GM19328 (cell line): ENCODE measurements around the gene FIS1.
"Not testable (repeated sequence)": the region's sequence is repeated elsewhere in the genome, so short reads cannot be mapped to it uniquely, and the experiment has no call there.

Source experiments
- ATAC-seq: cut with Tn5 transposase; IDR thresholded peaks from one replicate; pipeline ENCODE4 v1.9.1; 2021; ENCODE audit warnings: mild to moderate bottlenecking, moderate library complexity; ENCODE audit not compliant: unreplicated experiment

Gene FIS1

GRCh38 chr7:101258243-101258731 lies 13.4 kb upstream of the FIS1 start:
- ATAC-seq = no peak

GRCh38 chr7:101255796-101256195 lies 10.9 kb upstream of the FIS1 start:
- no peak for ATAC-seq

DNA sequence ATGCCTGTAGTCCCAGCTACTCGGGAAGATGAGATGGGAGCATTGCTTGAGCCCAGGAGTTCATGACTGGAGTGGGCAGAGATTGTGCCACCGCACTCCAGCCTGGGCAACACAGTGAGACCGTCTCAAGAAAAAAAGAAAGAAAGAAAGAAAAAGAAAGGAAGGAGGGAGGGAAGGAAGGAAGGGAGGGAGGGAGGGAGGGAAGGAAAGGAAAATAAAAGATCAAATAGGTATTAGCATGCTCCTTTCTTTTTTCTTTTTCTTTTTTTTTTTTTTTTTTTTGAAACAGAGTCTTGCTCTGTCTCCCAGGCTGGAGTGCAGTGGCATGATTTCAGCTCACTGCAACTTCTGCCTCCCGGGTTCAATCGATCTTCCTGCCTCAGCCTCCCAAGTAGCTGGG lies 8.3 kb upstream of the FIS1 start:
- not testable (repeated sequence) for ATAC-seq

DNA sequence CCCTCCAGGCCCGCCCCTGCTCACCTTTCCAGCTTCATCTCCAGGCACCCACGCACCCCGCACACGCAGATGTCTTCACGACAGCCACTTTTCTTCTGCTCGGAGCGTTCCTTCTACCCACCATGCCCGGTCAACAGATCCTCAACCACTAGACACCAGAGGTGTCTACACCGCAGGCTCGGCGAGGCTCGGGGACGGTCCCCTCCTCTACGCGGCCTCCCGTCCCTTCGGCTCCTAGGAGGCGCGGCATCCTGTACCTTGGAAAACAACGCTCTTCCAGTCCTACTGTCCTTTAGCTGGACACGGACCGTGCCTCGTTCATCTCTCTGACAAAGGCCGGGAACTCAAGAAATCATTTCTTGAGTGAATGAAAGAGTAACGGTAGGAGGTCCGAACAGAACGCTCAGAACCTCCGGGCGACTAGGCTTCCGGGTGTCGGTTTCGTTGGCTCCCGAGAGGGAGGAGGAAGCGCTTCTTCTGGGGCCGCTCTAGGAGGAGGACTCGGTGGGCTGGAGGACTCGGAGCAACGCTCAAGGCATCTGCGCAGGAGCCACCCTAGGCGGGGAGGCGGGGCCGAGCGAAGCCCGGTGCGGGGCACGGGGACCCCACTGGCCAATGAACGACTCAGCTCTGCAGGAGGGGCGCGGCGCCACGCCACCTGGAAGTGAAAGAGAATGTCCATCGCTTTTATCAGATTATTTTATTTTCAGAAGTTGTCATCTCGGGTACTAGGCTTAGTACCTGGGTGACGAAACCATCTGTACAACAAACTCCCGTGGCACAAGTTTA lies 7.2 kb upstream of the FIS1 start:
- ATAC-seq = peak; percentile 98

DNA sequence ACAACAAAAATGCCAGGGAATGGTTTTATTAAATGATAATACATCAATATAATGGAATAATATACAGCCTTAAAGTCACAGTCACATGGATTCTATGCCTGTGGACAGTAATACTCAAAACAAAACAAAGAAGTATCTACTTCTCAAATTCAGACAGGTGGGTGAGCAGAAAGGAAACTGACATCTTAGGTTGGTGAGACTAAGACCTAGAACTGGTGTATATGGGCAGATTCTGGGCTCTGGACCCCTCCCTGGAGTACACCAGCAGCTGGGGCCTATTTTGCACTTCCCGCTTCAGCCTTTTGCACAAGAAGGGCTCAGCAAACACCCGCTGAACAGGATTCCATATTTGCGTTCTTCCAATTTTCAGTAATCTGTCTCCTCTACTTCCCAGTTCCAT lies 5.4 kb upstream of the FIS1 start:
- no peak for ATAC-seq

DNA sequence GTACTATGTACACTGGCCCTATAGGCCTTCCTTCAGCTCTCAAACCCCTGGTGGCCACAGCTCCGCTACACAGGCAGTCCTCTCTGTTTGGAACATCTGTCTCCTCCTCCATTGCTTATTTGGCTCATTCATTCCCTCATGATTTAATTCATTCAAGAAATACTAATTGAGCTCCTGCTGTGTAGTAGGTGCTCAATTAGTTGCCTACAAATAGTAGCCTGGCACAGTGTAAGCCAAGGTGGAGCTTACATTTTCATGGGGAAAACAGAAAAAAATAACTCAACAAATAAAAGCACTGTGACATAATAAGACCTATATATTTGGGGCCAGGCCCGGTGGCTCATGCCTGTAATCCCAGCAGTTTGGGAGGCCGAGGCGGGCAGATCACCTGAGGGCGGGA lies 3.4 kb upstream of the FIS1 start:
- ATAC-seq = no peak

GRCh38 chr7:101245147-101245668 lies 327 bp upstream of the FIS1 start:
- no peak for ATAC-seq

- ATAC-seq = no peak
Measured at GRCh38 chr7:101243646-101244374, 1.1 kb downstream of the FIS1 start.

DNA sequence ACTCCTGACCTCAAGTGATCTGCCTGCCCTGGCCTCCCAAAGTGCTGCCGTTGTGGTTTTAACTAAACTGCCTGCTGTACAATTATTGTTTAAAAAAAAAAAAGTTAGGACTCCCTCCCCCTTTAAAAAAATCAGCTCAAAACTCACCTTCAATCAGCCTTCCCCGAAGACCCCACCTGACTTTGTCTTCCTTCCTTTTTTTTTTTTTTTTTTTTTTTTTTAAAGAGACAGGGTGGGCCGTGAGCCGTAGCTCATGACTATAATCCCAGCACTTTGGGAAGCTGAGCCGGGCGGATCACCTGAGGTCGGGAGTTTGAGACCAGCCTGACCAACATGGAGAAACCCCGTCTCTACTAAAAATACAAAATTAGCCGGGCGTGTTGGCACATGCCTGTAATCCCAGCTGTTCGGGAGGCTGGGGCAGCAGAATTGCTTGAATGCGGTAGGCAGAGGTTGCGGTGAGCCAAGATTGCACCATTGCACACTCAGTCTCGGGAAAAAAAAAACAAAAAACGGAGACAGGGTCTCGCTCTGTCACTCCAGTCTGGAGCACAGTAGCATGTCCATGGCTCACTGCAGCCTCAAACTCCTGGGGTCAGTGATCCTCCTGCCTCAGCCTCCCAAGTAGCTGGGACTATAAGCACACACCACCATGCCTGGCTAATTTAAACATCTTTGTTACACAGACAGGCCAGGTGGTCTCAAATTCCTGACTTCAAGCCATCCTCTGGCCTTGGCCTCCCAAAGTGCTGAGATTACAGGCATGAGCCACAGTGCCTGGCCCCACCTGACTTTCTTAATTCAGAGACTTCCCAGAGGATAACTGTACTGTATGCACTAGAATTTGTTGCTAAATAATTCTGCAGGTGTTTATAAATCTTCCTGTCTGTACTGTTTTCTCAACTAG lies 3.2 kb downstream of the FIS1 start:
- ATAC-seq = no peak

DNA sequence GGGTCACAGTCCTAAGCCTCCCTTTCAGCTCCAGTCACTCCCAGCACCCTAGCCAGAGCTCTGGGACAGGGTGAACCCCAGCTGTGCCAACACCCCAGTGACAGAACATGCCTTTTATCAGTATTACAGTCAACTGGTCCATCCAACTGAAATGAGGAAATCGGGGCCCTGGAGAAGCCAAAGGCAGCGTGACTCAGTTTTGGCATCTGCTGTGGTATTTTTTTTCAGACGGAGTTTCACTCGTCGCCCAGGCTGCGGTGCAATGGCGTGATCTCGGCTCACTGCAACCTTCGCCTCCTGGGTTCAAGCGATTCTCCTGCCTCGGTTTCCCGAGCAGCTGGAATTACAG lies 3.9 kb downstream of the FIS1 start:
- ATAC-seq = no peak

DNA sequence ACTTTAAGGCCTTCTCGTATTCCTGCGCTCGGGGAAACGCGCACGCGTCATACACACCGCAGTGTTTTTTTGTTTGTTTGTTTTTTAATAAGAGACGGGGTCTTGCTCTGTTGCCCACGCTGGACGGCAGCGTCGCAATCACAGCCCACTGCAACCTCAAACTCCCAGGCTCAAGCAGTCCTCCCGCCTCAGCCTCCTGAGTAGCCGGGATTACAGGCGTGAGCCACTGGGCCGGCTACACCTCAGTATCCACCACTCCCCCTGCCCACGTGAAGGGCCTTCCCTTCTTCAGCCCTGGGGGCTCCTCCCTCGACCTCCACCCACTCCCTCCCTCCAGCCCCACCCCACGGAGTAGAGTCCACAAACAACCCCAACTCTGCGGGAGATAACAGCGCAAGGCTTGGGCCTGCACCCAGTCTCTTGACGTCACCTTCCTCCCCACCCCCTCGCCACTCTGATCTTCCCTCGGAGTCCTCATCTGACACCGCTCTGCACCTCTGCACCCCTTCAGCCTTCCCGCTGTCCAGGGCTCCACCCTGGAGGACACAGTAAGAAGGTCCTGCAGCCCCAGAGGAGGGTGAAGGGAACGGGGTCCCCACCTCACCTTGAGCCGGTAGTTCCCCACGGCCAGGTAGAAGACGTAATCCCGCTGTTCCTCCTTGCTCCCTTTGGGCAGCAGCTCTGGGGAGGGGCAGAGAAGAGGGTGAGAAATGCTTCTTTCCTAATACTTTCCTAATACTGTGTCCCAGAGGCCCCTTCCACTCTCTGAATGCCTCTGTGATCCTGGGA lies 4.5 kb downstream of the FIS1 start:
- ATAC-seq = no peak

GRCh38 chr7:101239951-101240220 lies 5.0 kb downstream of the FIS1 start:
- no peak for ATAC-seq

DNA sequence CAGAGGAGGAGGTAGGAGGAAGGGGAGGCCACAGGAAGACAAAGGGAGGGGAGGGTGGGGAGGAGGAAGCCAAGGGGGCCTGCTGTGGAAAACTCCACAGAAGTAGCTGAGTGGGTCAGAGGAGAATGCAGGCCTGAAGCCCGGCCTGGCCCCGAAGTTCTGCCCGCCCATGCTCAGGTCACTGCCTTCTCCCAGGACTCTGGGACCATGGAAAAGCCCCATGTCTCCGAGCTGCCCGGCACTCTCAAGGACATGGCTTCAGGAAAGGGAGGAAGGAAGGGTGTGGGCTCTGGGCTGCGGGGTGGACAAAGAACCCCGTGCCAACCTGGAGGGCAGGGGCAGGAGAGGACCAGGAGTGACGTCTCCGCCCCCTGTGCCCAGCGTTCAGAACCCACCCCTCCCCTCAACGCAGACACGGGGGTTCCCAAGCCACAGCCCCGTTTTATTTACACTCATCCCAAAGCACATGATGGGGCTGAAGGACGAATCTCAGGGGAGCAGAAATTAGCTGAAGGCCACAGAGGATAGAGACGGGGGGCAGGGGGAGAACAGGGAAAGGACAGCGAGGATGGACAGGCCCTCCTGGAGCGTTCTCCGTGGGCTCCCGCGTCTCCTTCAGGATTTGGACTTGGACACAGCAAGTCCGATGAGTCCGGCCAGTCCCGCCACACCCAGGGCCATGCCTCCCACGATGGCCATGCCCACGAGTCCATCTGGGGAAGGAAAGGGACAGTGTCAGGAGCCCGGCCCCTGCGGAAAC lies 5.5 kb downstream of the FIS1 start:
- no peak for ATAC-seq

GRCh38 chr7:101238226-101239182 lies 6.4 kb downstream of the FIS1 start:
- ATAC-seq = no peak

DNA sequence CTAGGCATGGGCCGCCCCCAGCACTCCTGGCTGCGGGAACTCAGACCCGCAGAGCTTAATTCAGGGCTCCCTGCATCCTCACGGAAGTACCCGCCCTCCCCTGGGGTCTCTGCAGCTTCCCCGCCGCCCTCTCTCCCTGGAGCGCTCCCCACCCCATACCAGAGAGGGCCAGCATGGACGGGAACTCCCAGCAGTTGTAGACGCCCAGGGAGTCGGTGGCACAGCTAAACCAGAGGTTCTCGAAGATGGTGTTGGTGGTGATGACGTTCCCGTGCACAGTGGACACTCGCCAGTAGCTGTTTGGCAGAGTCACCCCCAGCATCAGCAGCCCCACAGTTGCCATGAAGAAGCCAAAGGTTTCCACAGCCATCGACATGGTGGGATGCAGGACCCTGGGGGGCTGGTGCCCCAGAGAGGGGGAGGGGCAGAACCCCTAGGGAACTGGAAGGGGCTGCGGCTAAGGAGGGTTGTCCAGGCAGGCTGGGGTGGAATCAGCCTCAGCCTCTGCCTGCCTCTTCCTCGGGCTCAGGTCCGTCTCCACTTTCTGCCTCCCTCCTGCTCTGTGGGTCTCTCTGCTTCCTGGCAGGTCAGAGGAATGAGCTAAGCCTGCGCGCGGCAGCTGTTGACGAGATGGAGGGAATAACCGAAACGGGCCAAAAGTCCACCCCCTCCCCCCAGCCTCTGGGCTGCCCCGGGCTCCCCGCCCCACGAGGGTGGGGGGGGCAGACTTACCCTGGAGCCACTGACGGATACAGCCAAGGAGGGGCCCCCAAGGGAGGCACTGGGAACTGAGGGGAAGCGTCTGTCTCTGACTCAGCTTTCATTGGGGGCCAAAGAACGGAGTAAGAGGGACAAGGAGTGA lies 7.4 kb downstream of the FIS1 start, which contains the start of gene CLDN15:
CLDN15 (minus strand) TSS at position 597 of the 862 bp plus-strand sequence; CDS start at position 376, 221 bp downstream.
- no peak for ATAC-seq

GRCh38 chr7:101236292-101236835 lies 8.5 kb downstream of the FIS1 start:
- ATAC-seq = no peak

DNA sequence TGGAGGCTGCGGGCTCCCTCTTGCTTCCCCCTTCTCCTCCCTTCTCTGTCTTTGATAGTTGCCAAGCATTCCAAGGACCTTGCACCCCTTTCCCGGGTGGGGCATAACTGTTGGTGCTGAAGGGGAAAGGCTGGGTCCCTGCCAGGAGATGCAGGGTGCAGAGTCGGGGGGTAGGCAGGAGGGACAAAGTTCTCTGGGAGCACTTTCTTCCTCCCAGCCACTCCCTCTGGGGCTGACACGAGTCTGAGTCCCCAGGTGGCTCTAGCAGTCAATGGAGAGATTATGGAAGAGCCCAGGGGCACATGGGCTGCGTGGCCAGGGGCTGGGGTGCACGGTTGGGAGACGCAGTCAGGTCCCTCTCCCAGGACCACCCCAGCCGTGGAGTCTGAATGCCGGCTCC lies 9.4 kb downstream of the FIS1 start:
- no peak for ATAC-seq
